ENCODE data around the gene PCCA.
"Not testable (repeated sequence)": the region's sequence is repeated elsewhere in the genome, so short reads cannot be mapped to it uniquely, and the experiment has no call there.

Gene PCCA

DNA sequence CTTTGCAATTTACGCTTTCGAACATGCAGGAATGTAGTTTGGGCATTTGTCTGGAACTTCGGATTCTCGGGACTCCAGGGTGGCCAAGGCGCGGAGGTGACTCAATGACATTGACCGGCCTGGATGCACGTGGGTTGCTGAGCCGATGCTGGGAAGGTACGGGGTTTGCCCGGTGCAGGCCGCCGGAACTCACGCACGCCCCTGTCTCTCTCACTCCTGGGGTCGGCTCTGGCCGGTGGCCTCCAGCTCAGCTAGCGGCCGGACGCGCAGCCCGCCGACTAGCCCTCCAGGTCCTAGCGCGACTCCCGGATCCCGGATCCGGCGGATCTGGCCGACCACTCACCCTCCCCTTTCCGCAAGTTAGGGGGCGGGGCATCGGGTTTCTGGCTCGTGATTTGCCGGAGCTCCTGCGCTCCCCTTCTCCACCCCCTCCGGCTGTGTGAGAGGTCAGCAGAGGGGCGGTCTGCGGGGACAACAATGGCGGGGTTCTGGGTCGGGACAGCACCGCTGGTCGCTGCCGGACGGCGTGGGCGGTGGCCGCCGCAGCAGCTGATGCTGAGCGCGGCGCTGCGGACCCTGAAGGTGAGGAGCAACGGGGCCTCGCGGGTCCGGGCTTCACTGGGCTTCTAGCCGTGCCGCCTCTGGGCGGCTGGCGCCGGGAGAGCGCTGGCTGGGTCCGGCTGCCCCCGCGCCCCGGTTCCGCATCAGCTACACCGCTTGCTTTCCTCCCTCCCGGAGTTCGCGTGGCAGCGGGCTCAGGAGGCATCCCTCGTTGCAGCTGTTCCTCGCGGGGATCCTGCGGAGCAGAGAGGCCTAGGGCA, at the start of gene PCCA:
Gene PCCA (plus strand): TSS at position 450 of the 821 bp plus-strand sequence. CDS start 28 bp downstream, at position 478.
- peak; percentile 91 for DNase-seq

DNA sequence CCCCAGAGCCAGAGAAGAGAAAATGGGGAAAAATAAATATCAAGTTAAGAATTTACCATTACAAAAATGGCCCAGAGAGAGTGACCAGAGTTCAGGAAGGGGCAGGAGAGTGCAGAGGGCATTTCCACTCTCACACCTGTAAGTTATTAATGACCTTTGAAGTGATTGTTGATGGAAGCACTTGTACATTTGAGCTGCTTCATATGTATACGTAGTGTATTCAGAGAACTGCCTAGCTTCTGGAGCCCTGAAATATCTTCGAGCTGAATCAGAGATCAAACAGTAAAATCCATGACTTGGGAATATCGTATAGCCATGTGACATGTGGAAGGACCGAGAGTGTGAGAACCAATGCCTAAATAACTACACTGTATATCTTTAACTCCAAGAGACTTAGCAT, 49.2 kb upstream of the PCCA start:
- peak; percentile 19 for DNase-seq

- no peak for DNase-seq
Measured at GRCh38 chr13:100040196-100040595, 48.7 kb upstream of the PCCA start.

DNA sequence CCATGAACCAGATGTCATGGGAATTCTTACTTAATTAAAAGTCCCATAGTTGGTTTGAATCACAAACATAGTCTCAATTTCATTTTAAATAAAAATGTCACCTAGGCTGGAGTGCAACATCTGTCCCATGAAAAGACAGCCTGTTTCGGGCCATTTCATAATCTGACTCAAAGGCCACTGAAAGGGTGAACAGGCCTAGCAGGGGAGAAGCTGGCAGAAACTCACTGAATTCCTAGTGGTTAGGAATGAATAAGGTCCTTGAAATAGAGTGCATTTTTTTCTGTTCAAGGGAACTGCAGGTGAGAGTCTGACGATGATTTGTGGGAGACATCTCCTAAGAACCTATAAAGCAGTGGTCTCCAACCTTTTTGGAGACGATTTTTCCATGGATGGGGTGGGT, 44.0 kb upstream of the PCCA start:
- DNase-seq = no peak

- DNase-seq = no peak
Measured at GRCh38 chr13:100045355-100045754, 43.5 kb upstream of the PCCA start.

DNA sequence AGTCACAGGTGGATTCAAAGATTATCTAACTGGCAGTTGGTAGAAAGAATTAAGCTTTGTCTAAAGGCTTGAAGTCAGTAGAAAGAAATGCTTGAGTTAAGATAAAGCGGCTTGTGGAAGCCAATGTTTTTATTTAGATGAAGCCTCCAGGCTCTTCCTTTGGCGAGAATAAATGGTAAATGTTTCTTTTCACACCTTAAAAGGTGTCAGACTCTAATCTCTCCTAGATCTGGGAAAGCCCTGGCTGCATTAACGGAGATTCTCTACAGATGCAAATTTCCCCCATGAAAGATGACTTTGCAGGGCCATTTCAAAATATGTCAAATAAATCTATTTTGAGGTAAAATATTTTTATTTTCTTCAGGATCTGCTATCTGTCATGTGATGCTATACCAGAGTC, 37.8 kb upstream of the PCCA start:
- DNase-seq = no peak

DNA sequence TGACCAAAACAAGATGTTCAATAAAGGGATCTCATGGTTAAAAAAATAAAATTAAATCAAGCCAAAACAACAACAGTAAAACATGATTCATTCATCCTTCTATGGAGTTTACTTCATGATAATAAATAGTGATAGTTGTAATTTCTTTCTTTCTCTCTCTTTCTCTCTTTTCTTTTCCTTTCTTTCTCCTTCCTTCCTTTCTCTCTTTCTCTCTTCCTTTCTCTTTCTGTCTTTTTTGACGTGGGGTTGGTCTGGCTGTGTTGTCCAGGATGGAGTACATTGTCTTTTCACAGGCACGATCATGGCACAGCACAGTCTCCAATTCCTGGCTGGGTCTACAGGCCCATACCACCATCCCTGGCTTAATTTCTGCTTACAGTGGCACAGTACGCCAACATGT, 29.1 kb upstream of the PCCA start:
- no peak for DNase-seq

- DNase-seq = no peak
Measured at GRCh38 chr13:100063333-100063732, 25.6 kb upstream of the PCCA start.

DNA sequence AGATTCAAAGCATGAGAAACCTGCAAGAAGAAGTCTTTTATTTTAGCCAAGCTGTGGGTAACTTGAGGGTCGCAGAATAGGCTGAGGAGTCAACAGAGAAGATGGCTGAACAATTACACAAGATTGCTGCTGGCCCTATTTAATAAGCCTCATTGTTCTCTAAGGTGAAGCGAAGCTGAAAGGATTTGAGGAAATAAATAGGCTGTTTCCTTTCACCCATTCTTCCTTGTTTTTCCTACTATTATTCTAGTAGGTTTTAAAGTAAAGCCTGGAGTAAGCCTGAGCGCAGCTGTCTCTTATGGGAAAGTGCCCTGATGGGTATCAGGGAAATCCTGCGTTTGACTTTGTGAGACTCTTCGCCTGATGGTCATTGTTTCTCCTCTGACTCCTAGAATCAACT, 25.0 kb upstream of the PCCA start:
- no peak for DNase-seq

DNA sequence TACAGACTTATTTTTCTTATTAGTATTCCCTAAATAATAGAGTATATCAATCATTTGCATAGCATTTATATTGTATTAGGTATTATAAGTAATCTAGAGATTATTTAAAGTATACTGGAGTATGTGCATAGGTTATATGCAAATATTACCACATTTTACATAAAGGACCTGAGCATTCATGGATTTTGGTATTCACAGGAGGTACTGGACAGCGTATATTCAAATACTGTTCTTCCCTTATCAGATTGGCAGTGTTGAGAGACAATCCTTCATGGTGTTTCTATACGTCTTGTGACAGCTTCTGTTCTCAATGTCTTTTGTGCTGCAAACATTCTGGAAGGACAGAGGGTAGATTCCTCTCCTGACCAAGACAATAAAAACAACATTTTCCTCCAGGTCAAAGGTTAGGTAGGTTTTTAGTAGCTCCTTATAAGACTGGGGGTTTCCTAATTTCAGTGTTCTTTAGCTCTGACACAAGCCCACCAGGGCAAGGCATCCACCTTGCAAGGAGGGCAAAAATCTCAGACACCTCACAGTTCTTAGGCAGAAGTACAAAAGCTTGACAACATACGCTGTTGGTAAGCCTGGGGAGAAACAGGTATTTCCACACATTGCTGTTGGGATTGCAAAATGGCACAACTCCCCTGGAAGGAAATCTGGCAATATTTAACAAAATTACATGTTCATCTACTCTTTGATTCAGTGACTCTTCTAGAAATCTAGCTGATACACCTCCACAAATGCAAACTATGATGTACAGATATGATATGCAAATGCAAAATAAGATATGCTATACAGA, 20.6 kb upstream of the PCCA start:
- DNase-seq = no peak

DNA sequence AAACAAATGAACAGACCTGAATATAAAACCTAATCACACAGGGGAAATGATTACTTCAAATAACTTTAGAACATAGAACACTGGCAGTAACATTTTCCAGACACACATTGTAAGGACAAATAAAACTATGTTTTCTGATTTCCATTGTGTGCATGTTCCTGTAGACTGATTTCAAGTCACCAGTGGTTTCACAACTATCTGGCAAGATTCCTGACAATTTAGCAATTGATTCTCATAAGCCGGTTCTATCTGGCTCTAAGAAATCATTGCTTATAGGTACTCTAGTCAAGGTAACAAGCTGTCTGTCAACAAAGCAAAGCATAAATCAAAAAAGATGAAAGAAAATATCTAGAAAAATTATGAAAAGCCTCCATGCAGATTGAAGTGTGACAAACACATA, 19.6 kb upstream of the PCCA start:
- no peak for DNase-seq

DNA sequence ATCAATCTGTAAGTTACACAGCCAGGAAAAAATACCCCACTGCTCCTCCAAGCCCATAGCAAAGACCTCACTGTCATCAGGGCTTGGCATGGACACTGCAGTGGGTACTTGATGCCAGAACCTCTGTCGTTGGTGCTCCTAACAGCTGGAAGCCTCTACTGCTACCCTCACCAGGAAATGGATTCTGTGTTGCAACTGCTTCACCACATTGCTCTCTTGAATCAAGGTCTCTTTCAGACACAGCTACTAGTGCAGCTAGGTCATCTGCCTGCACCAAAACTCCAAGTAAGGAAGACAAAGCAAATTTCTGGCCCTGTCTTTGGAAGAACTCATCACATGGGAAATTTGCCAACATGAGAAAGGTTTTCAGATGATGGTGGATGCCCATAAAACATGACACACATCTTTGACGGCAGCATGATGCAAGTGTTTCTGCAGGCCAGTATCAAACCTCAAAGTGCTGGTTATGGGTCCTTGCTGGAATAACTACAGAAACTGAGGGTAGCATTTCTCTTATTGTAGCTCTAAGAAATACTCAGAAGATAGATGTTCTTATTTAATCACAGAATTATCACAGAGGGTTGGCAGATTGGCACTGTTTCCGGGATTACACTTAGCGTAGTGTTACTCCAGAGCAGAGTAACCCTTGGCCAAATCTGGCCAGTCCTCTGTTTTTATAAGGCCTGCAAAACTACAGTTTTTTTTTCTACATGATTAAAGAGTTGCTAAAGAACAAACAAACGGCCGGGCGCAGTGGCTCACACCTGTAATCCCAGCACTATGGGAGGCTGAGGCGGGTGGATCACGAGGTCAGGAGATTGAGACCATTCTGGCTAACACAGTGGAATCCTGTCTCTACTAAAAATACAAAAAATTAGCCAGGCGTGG, 12.9 kb upstream of the PCCA start:
- DNase-seq = no peak

DNA sequence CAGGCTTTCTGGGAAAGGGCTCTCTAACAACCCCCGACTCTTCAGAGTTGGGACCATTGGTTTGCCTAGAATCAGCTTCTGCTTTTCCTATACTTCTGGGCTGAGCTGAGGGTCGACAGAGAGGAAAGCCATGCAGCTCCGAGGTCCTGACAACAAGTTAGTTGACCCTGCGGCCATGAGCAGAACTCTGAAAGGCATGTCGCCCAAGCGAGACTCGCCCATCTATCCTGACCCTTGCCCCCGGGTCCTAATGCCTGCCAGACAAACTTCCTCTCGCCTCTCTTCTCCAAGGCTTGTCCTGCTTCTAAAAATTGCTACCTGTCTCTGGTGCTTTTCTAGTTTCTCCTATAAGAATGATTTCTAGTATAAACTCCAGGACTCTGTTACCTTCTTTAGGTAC, 9.9 kb upstream of the PCCA start:
- DNase-seq = not testable (repeated sequence)

DNA sequence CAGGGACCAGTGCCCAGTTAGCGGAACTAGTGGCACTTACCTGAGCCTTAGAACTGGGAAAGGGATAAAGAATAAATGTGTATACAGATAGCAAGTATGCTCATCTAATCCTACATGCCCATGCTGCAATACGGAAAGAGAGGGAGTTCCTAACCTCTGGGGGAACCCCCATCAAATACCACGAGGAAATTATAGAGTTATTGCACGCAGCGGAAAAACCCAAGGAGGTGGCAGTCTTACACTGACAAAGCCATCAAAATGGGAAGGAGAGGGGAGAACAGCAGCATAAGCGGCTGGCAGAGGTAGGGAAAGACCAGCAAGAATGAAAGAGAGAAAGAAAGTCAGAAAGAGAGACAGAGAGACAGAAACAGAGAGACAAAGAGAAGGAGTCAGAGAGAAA, 5.5 kb upstream of the PCCA start:
- DNase-seq = not testable (repeated sequence)

GRCh38 chr13:100088273-100088643, 635 bp upstream of the PCCA start:
- DNase-seq = no peak

- DNase-seq = peak; percentile 8
Measured at GRCh38 chr13:100089465-100090032, 656 bp downstream of the PCCA start.

DNA sequence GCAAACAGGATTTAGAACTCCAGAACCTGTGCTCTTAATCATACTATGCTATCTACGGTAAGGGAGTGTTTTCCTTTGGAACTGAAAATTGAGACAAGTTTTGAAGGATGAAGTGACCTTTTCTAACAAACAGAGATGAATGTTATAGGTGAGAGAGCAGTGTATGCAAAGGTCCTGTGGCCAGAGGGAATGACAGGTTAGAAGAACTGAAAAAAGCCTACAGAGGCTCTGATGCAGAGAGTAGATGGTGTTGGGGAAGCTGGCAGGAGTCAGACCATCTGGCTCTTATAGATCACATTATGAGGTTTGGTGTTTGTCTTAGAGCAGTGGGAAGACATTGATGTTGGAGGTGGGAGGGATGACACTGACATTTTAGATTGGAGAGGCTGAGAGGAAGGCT, 2.0 kb downstream of the PCCA start:
- no peak for DNase-seq

GRCh38 chr13:100091391-100091790, 2.5 kb downstream of the PCCA start:
- DNase-seq = no peak

DNA sequence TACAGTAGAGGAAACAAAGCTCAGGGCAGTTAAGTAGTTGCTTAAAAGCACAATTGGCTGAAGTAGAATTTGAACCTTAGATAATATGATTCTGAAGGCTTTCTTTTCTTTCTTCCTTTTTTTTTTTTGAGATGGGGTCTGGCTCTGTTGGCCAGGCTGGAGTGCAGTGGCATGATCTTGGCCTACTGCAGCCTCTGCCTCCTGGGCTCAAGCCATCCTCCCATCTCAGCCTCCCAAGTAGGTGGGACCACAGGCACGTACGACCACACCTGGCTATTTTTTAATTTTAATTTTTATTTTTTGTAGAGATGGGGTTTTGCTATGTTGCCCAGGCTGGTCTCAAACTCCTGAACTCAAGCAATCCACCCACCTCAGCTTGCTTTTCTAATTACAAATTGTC, 3.4 kb downstream of the PCCA start:
- not testable (repeated sequence) for DNase-seq

DNA sequence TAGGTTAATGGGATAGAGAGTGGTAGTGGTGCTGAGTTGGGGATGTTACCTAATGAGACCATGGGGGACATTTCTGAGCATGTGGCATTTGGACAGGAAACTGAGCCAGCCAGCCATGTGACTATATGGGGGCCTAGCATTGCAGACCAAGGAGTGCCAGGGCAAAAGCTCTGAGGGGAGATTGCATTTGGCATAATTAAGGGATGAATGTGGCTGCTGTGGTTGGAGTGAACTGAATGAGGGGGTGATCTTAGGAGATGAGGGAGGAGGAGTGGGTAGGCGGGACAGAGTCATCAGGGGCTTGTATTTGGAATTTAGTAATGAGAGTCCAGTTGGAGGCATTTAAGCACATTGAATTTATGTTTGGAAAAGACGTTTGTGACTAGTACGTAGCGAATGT, 6.6 kb downstream of the PCCA start:
- no peak for DNase-seq

DNA sequence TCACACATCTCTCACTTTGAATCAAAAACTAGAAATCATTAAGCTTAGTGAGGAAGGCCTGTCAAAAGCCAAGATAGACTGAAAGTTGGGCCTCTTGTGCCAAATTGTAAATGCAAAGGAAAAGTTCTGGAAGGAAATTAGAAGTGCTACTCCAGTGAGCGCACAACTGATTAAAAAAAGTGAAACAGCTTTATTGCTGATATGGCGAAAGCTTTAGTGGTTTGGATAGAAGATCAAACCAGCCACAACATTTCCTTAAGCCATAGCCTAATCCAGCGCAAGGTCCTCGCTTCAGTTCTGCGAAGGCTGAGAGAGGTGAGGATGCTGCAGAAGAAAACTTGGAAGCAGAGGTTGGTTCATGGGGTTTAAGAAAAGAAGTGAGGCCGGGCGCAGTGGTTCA, 7.6 kb downstream of the PCCA start:
- no peak for DNase-seq

DNA sequence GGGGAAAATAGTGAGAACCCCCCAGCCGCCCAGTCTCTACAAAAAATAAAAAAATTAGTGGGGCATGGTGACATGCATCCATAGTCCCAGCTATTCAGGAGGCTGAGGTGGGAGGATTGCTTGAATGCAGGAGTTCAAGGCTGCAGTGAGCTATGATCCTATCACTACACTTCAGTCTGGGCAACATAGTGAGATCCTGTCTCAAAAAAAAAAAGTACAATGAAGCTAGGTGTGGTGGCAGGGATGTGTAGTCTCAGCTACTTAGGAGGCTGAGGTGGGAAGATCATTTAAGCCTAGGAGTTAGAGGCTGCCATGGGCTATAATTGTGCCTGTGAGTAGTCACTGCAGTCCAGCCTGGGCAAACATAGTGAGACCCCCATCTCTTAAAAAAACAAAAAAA, 8.9 kb downstream of the PCCA start:
- no peak for DNase-seq

All from fibroblast of skin of right biceps (primary cell).